GM10266 (cell line): ENCODE measurements around the gene QRICH1.
"Not testable (repeated sequence)": the region's sequence is repeated elsewhere in the genome, so short reads cannot be mapped to it uniquely, and the experiment has no call there.

Experiments
- DNase-seq: peaks from one replicate; pipeline ENCODE4 v3.0.0; 2012; ENCODE audit errors: extremely low spot score
- TF ChIP-seq, protein P1 (sequence below): IDR thresholded peaks from 2 replicates; pipeline ENCODE4 v1.5.1; 2012; ENCODE audit warnings: mild to moderate bottlenecking, low read depth; ENCODE audit not compliant: control insufficient read depth, insufficient read depth; ENCODE audit errors: missing control alignments

The QRICH1 gene

GRCh38 chr3:49015765-49016164 lies 78.1 kb downstream of the QRICH1 start:
- DNase-seq: no peak
- TF ChIP-seq, protein P1, sequence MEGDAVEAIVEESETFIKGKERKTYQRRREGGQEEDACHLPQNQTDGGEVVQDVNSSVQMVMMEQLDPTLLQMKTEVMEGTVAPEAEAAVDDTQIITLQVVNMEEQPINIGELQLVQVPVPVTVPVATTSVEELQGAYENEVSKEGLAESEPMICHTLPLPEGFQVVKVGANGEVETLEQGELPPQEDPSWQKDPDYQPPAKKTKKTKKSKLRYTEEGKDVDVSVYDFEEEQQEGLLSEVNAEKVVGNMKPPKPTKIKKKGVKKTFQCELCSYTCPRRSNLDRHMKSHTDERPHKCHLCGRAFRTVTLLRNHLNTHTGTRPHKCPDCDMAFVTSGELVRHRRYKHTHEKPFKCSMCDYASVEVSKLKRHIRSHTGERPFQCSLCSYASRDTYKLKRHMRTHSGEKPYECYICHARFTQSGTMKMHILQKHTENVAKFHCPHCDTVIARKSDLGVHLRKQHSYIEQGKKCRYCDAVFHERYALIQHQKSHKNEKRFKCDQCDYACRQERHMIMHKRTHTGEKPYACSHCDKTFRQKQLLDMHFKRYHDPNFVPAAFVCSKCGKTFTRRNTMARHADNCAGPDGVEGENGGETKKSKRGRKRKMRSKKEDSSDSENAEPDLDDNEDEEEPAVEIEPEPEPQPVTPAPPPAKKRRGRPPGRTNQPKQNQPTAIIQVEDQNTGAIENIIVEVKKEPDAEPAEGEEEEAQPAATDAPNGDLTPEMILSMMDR: no peak

GRCh38 chr3:49015072-49015471 lies 78.8 kb downstream of the QRICH1 start:
- TF ChIP-seq, protein P1: no peak
- DNase-seq: no peak

- TF ChIP-seq, protein P1: peak; percentile 61
- peak; percentile 47 for DNase-seq
These were observed 79.9 kb downstream of the QRICH1 start for GRCh38 chr3:49013738-49014660.

- DNase-seq: no peak
- TF ChIP-seq, protein P1: no peak
These were observed 80.6 kb downstream of the QRICH1 start for GRCh38 chr3:49013113-49013737.

DNA sequence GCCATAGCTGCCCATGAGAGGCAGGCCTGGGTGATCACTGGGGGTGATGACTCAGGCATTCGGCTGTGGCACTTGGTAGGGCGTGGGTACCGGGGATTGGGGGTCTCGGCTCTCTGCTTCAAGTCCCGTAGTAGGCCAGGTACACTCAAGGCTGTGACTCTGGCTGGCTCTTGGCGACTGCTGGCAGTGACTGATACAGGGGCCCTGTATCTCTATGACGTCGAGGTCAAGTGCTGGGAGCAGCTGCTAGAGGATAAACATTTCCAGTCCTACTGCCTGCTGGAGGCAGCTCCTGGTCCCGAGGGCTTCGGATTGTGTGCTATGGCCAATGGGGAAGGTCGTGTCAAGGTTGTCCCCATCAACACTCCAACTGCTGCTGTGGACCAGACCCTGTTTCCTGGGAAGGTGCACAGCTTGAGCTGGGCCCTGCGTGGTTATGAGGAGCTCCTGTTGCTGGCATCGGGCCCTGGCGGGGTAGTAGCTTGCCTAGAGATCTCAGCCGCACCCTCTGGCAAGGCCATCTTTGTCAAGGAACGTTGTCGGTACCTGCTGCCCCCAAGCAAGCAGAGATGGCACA lies 81.3 kb downstream of the QRICH1 start:
- TF ChIP-seq, protein P1: no peak

GRCh38 chr3:49009396-49009795 lies 84.5 kb downstream of the QRICH1 start:
- no peak for DNase-seq
- TF ChIP-seq, protein P1: no peak

More for the DNA sequence above, 81.3 kb downstream of the QRICH1 start:
- no peak for DNase-seq

GRCh38 chr3:49008627-49009026 lies 85.2 kb downstream of the QRICH1 start:
- DNase-seq: not testable (repeated sequence)
